Ramos (cell line): ENCODE data around the gene TRIM68.

Experiments used
- in situ Hi-C: fragments of 300-500 bp; cut with MboI; formaldehyde crosslinking; loops from one replicate; pipeline ENCODE4 v1.14.3; 2022; ENCODE audit warnings: low sequenced_read_pairs; ENCODE audit not compliant: unreplicated experiment

The TRIM68 gene

DNA sequence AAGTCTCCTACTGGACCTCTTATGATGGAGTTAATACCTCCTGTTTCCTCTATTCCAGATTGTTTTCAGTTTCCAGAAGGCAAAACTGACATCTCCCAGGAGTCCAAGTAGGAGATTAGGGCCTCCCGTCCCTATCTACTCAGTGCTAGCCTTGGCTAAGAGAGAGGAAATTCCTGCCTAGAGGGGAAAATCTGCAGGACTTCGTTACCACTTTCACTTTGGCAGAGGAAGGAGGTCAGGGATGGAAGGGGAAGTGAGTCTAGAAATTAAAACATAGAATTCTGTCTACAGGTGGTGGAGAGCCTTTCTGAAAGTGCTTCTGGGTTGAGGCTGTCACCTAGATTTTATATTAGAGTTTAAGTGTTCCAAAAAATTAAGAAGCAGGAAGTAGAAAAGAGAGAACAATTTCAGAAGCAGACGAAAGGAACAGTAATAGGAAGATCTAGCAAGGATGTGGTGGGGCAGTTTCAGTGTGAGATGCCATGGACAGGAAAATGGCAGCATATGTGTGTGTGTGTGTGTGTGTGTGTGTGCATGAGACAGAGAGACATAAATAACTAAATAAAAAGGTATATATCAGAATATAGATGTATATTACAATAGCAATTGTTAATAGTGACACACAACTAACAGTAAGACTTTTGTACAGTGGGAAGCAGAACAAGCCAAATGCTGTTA lies 2.4 kb upstream of the TRIM68 start:
- in situ Hi-C loops = no loop called here

DNA sequence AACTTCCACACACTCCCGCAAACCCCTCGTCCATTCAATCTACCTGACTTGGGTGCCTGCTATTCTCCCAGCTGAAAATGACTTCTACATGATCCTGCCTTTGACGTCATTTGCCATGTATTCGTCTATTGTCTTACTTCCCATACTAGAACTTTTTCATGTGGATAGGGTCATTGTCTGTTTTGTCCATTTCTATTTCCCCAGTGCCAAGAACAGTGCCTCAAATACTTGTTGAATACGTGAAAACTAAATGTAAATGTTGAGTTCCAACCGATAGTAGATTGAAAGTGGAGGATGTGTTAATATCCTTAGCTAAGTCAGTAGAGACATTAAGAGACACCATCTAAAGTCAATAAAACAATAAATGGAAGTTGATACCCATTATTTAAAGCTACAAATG lies 935 bp downstream of the TRIM68 start:
- in situ Hi-C loops = no loop called here

DNA sequence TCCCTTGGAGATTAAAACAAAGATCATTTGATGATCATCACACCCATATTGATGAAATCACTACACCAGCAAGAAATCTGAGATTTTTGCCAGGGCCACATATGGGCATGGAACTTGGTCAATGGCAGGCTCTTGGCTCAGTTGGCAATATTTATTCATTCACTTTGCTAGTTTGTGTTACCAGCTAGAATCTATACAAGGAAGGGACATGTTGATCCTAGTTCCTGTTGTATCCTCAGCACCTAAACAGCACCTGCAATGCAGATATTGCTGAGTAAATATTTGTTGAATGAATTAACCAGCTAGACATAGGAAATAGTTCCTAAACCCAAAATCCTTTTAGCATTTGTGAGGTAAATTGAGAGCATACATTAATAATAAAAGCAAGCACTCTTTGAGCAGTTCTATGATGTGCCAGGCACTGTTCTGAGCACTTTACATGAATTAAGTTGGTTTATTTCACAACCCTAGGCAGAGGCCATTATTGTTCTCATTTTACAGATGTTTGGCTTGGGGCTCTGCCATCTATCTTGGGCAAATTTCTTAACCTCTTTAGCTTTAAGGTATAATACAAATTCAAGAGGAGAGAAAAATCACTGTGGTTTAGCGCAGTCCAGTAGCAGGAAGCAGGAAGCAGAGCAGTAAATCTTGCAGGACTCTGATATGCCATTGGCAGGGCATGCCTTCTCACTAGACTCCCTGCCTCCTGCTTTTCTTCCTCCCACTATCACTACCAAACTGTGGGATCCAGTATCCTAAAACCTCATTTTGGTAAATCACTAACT lies 1.6 kb downstream of the TRIM68 start:
- in situ Hi-C loops = no loop called here

- in situ Hi-C loops = no loop called here
Measured at GRCh38 chr11:4605057-4605456, 3.0 kb downstream of the TRIM68 start.

GRCh38 chr11:4593739-4594138 lies 14.3 kb downstream of the TRIM68 start, which contains the start of gene OR52I1:
Gene OR52I1 (plus strand): TSS chr11:4594039. CDS start chr11:4594039, 0 bp downstream.
- in situ Hi-C loops = no loop called here

GRCh38 chr11:4589017-4589416 lies 19.0 kb downstream of the TRIM68 start:
- in situ Hi-C loops = no loop called here

GRCh38 chr11:4581443-4581842 lies 26.6 kb downstream of the TRIM68 start, which contains the start of gene OR52I2:
Gene OR52I2 (plus strand): TSS chr11:4581743.
- in situ Hi-C loops = no loop called here

DNA sequence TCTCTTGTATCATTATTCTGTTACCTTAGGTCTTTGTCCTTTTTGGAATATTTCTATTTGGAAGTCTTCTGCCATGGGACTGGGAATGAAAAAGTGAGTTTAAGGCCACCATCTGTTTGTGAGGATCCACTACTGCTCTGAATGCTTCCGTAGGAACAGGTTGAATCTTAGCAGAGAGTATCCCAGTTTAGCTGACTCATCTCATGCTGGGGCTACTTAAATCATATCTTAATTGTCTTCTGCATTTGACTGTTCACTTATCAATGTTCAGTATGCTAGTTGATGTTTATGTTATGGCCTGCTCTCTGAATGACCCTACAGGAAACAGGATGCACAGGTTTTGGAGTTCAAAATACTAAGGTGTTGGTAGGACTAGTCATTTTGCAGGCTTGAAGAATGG lies 27.9 kb downstream of the TRIM68 start:
- in situ Hi-C loops = no loop called here

GRCh38 chr11:4578624-4579023 lies 29.4 kb downstream of the TRIM68 start:
- in situ Hi-C loops = no loop called here

GRCh38 chr11:4577761-4578160 lies 30.3 kb downstream of the TRIM68 start:
- in situ Hi-C loops = no loop called here

- in situ Hi-C loops = no loop called here
Measured at GRCh38 chr11:4576880-4577279, 31.2 kb downstream of the TRIM68 start.

DNA sequence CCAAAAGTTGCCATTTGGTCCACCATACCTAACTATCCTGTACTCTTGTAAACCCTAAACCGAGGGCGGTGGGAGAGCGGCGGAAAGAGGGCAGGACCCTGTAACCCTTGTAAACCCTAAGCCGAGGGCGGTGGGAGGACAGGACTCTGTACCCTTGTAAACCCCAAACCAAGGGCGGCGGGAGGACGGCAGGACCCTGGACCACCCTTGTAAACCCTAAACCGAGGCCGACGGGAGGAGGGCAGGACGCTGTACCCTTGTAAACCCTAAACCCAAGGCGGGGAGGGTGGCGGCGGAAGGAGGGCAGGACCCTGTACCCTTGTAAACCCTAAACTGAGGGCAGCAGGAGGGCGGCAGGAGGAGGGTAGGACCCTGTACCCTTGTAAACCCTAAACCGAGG lies 39.0 kb downstream of the TRIM68 start:
- in situ Hi-C loops = no loop called here

- in situ Hi-C loops = no loop called here
Measured at GRCh38 chr11:4565371-4565770, 42.7 kb downstream of the TRIM68 start.

DNA sequence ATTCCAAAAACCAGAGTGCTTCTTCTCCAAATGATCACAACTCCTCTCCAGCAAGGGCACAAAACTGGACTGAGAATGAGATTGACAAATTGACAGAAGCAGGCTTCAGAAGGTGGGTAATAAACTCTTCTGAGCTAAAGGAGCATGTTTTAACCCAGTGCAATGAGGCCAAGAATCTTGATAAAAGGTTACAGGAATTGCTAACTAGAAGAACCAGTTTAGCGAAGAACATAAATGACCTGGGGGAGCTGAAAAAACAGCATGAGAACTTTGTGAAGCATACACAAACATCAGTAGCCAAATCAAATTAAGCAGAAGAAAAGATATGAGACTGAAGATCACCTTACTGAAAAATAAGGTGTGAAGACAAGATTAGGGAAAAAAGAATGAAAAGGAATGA lies 47.6 kb downstream of the TRIM68 start:
- in situ Hi-C loops = no loop called here

GRCh38 chr11:4559527-4560440 lies 48.2 kb downstream of the TRIM68 start:
- in situ Hi-C loops = no loop called here

- in situ Hi-C loops = no loop called here
Measured at GRCh38 chr11:4551346-4551979, 56.6 kb downstream of the TRIM68 start.
